ENCODE data around the gene FGFBP1.

The FGFBP1 gene

GRCh38 chr4:15907430-15907829 is 31.1 kb downstream of the FGFBP1 start:
- in situ Hi-C loops (cut with MboI; ENCODE audit: low pct_unique_long_range_greater_than_20kb, low sequenced_read_pairs, unreplicated experiment): no loop called here
- no peak for TF ChIP-seq CTCF (IDR thresholded peaks at IDR 0.05; ENCODE audit: extremely low read depth, insufficient read depth, missing control alignments)
- no peak for DNase-seq (ENCODE audit: low spot score)

DNA sequence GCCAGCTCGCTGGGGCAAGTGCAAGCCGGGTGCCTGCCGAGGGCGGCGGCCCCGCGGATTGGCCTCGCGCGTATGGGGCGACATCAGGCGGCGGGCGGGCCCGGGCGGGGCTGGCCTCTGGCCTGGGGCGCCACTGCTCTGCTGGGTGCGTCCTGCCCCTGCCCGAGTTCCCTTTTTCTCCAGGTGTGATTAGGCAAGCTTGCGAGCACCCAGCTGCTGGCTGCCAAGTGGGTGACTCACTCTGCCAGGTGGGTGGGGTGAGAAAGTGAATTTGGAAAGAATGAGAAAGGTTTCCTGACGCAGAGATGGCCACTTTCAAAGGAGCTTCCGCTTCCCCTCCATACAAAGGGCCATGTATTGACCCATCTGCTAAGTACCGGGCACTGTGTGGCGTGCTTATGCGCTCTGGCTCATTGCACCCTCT is 32.5 kb downstream of the FGFBP1 start:
- no peak for DNase-seq (ENCODE audit: low spot score)
- in situ Hi-C loops (cut with MboI; ENCODE audit: low pct_unique_long_range_greater_than_20kb, low sequenced_read_pairs, unreplicated experiment): no loop called here
- no peak for TF ChIP-seq CTCF (IDR thresholded peaks at IDR 0.05; ENCODE audit: extremely low read depth, insufficient read depth, missing control alignments)

DNA sequence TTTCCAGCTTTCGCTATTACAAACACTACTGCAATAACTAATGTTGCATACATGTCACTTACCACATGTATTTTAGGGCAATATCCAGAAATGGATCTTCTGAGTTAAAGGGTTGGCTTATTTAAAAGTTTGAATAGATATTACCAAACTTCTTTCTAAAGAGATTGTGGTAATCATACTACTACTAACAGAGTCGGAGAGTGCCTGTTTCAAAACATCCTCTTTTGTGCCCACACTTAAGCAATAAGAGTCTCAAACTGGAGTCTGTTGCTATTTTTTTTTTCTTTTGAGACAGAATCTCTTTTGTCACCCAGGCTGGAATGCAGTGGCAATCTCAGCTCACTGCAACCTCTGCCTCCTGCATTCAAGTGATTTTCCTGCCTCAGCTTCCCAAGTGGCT is 35.8 kb downstream of the FGFBP1 start:
- TF ChIP-seq CTCF (IDR thresholded peaks at IDR 0.05; ENCODE audit: extremely low read depth, insufficient read depth, missing control alignments): no peak
- DNase-seq (ENCODE audit: low spot score): no peak

GRCh38 chr4:15901998-15902397 is 36.5 kb downstream of the FGFBP1 start:
- no peak for DNase-seq (ENCODE audit: low spot score)
- in situ Hi-C loops (cut with MboI; ENCODE audit: low pct_unique_long_range_greater_than_20kb, low sequenced_read_pairs, unreplicated experiment): no loop called here
- TF ChIP-seq CTCF (IDR thresholded peaks at IDR 0.05; ENCODE audit: extremely low read depth, insufficient read depth, missing control alignments): no peak

More for the DNA sequence above, 35.8 kb downstream of the FGFBP1 start:
- in situ Hi-C loops (cut with MboI; ENCODE audit: low pct_unique_long_range_greater_than_20kb, low sequenced_read_pairs, unreplicated experiment): no loop called here

GRCh38 chr4:15901007-15901406 is 37.5 kb downstream of the FGFBP1 start:
- no peak for TF ChIP-seq CTCF (IDR thresholded peaks at IDR 0.05; ENCODE audit: extremely low read depth, insufficient read depth, missing control alignments)
- no peak for DNase-seq (ENCODE audit: low spot score)
- in situ Hi-C loops (cut with MboI; ENCODE audit: low pct_unique_long_range_greater_than_20kb, low sequenced_read_pairs, unreplicated experiment): no loop called here

DNA sequence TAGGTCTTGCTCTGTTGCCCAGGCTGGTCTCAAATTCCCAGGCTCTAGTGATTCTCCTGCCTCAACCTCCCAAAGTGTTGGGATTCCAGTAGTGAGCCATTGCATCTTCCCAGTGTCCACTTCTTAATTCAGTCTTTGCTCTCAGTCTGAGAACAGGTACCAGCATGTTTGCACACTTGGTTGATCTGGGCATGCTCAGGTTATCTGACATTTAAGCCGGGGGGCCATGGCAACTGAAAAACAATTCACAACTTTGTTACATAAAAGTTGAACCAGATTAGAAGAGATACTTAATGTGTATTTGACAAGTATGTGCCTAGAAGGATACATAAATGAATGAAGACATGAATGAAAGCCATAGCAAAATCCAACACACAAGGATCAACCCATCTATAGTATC is 39.0 kb downstream of the FGFBP1 start:
- TF ChIP-seq CTCF (IDR thresholded peaks at IDR 0.05; ENCODE audit: extremely low read depth, insufficient read depth, missing control alignments): no peak
- no peak for DNase-seq (ENCODE audit: low spot score)
- in situ Hi-C loops (cut with MboI; ENCODE audit: low pct_unique_long_range_greater_than_20kb, low sequenced_read_pairs, unreplicated experiment): no loop called here

GRCh38 chr4:15898902-15899301 is 39.6 kb downstream of the FGFBP1 start:
- TF ChIP-seq CTCF (IDR thresholded peaks at IDR 0.05; ENCODE audit: extremely low read depth, insufficient read depth, missing control alignments): no peak
- no peak for DNase-seq (ENCODE audit: low spot score)
- in situ Hi-C loops (cut with MboI; ENCODE audit: low pct_unique_long_range_greater_than_20kb, low sequenced_read_pairs, unreplicated experiment): no loop called here

Data from GM13977 (cell line).